GM19395 (cell line): ENCODE results near the gene DCLK1.
"Not testable (repeated sequence)": the region's sequence is repeated elsewhere in the genome, so short reads cannot be mapped to it uniquely, and the experiment has no call there.

Source experiments
- ATAC-seq: cut with Tn5 transposase; IDR thresholded peaks from one replicate; pipeline ENCODE4 v1.9.1; 2021; ENCODE audit warnings: mild to moderate bottlenecking, moderate library complexity; ENCODE audit not compliant: unreplicated experiment

The DCLK1 gene

GRCh38 chr13:35988648-35989081 lies 142.5 kb downstream of the DCLK1 start:
- ATAC-seq = no peak

- no peak for ATAC-seq
These were observed 143.3 kb downstream of the DCLK1 start for GRCh38 chr13:35987572-35988513.

GRCh38 chr13:35984776-35985453 lies 146.3 kb downstream of the DCLK1 start:
- ATAC-seq = no peak

GRCh38 chr13:35984287-35984686 lies 146.9 kb downstream of the DCLK1 start:
- no peak for ATAC-seq

GRCh38 chr13:35983703-35984102 lies 147.5 kb downstream of the DCLK1 start:
- not testable (repeated sequence) for ATAC-seq

GRCh38 chr13:35983206-35983605 lies 148.0 kb downstream of the DCLK1 start:
- no peak for ATAC-seq

GRCh38 chr13:35979361-35979951 lies 151.7 kb downstream of the DCLK1 start:
- ATAC-seq = no peak

- peak; percentile 74 for ATAC-seq
These were observed 152.4 kb downstream of the DCLK1 start for GRCh38 chr13:35978607-35979316.

- ATAC-seq = no peak
These were observed 154.1 kb downstream of the DCLK1 start for GRCh38 chr13:35977060-35977459.

GRCh38 chr13:35976126-35976525 lies 155.1 kb downstream of the DCLK1 start:
- ATAC-seq = no peak

GRCh38 chr13:35966951-35967350 lies 164.2 kb downstream of the DCLK1 start:
- not testable (repeated sequence) for ATAC-seq

- ATAC-seq = no peak
These were observed 165.2 kb downstream of the DCLK1 start for GRCh38 chr13:35966024-35966423.

- no peak for ATAC-seq
These were observed 165.8 kb downstream of the DCLK1 start for GRCh38 chr13:35965226-35965927.

GRCh38 chr13:35964863-35965180 lies 166.4 kb downstream of the DCLK1 start:
- ATAC-seq = no peak

- no peak for ATAC-seq
These were observed 166.9 kb downstream of the DCLK1 start for GRCh38 chr13:35964011-35964862.

GRCh38 chr13:35961461-35962220 lies 169.5 kb downstream of the DCLK1 start:
- ATAC-seq = no peak

- ATAC-seq = no peak
These were observed 170.2 kb downstream of the DCLK1 start for GRCh38 chr13:35961002-35961401.

- no peak for ATAC-seq
These were observed 173.2 kb downstream of the DCLK1 start for GRCh38 chr13:35957996-35958395.

GRCh38 chr13:35957241-35957731 lies 173.9 kb downstream of the DCLK1 start:
- no peak for ATAC-seq
